Measurements from ENCODE around the gene HDDC3. TPM values are rescaled to one million over a fixed set of nuclear protein-coding genes. Genes with fewer than 3 reads are reported as not detected.

Gene HDDC3
- total RNA-seq, 1 experiment from 2014 or later: 26.7 TPM

DNA sequence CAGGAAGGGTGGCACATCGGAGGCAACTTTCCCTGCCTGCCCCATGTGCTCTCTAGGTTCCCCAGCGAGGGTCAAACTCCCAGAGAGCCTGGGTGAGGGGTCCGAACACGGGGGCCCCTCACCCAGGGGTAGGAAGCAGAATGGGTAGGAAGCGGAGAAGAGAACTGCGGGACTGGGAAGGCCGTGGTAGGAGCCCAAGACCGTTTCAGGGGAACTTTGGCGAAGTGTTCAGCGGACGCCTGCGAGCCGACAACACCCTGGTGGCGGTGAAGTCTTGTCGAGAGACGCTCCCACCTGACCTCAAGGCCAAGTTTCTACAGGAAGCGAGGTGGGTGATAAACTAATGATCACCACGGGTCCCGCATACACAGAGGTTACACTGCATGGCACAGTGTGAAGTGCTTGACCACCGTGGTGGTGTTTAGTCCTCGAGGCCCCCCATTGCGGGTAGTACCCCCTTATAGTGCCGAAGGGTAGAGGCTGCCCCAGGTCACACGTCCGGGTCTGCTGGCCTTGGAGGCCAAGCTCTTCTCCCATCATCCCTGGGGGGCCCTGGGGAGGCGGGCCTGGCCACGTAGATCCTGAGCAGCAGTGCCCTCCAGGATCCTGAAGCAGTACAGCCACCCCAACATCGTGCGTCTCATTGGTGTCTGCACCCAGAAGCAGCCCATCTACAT lies 39.7 kb downstream of the HDDC3 start:
- no peaks in the 10 kb centered on the region for H3K9me3 Mint-ChIP-seq (ENCODE audit: low read depth, unreplicated experiment)
- CTCF ChIA-PET: no interaction called here
- TF ChIP-seq, protein P1, sequence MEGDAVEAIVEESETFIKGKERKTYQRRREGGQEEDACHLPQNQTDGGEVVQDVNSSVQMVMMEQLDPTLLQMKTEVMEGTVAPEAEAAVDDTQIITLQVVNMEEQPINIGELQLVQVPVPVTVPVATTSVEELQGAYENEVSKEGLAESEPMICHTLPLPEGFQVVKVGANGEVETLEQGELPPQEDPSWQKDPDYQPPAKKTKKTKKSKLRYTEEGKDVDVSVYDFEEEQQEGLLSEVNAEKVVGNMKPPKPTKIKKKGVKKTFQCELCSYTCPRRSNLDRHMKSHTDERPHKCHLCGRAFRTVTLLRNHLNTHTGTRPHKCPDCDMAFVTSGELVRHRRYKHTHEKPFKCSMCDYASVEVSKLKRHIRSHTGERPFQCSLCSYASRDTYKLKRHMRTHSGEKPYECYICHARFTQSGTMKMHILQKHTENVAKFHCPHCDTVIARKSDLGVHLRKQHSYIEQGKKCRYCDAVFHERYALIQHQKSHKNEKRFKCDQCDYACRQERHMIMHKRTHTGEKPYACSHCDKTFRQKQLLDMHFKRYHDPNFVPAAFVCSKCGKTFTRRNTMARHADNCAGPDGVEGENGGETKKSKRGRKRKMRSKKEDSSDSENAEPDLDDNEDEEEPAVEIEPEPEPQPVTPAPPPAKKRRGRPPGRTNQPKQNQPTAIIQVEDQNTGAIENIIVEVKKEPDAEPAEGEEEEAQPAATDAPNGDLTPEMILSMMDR (IDR thresholded peaks at IDR 0.05; ENCODE audit: unreplicated experiment): peak; percentile 25
- intact Hi-C loops (cut with micrococcal nuclease; ENCODE audit: unreplicated experiment): no loop called here
- H3K27ac Mint-ChIP-seq (ENCODE audit: unreplicated experiment): no peak overlapping the region
- H3K4me1 Mint-ChIP-seq (ENCODE audit: low read depth, unreplicated experiment): no peaks in the 10 kb centered on the region
- peaks cover 41% of the 10 kb centered on the region for H3K27me3 Mint-ChIP-seq (ENCODE audit: unreplicated experiment)
- H3K36me3 Mint-ChIP-seq (ENCODE audit: insufficient read depth, unreplicated experiment): no peaks in the 10 kb centered on the region
- DNase-seq: no peak
- H3K4me3 Mint-ChIP-seq (ENCODE audit: low read depth, unreplicated experiment): no peak overlapping the region
- no TSS peak for BruUV-seq (replicated peaks)

DNA sequence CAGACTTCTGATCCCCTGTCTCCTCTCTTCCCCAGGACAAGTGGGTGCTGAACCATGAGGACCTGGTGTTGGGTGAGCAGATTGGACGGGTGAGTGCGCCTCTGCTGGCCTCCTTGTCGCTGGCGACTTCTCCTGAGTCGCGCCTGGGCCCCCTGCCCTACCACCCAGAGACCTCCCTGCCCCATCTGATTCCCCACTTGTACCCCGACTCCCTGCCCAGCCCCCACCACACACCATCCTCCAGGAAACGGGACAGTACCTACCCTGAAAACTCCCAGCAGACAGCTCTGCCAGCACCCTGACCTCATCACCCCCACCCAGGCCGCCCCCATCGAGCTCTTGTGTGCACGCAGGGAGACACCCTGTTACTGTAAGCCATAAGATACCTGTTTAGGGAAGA lies 40.3 kb downstream of the HDDC3 start:
- no peaks in the 10 kb centered on the region for H3K36me3 Mint-ChIP-seq (ENCODE audit: insufficient read depth, unreplicated experiment)
- intact Hi-C loops (cut with micrococcal nuclease; ENCODE audit: unreplicated experiment): no loop called here
- no peak overlapping the region for H3K27ac Mint-ChIP-seq (ENCODE audit: unreplicated experiment)
- H3K9me3 Mint-ChIP-seq (ENCODE audit: low read depth, unreplicated experiment): no peaks in the 10 kb centered on the region
- DNase-seq: no peak
- BruUV-seq (replicated peaks): no TSS peak
- no peak overlapping the region for H3K4me3 Mint-ChIP-seq (ENCODE audit: low read depth, unreplicated experiment)
- CTCF ChIA-PET: no interaction called here
- no peaks in the 10 kb centered on the region for H3K4me1 Mint-ChIP-seq (ENCODE audit: low read depth, unreplicated experiment)
- peaks cover 41% of the 10 kb centered on the region for H3K27me3 Mint-ChIP-seq (ENCODE audit: unreplicated experiment)
- TF ChIP-seq, protein P1 (IDR thresholded peaks at IDR 0.05; ENCODE audit: unreplicated experiment): no peak

DNA sequence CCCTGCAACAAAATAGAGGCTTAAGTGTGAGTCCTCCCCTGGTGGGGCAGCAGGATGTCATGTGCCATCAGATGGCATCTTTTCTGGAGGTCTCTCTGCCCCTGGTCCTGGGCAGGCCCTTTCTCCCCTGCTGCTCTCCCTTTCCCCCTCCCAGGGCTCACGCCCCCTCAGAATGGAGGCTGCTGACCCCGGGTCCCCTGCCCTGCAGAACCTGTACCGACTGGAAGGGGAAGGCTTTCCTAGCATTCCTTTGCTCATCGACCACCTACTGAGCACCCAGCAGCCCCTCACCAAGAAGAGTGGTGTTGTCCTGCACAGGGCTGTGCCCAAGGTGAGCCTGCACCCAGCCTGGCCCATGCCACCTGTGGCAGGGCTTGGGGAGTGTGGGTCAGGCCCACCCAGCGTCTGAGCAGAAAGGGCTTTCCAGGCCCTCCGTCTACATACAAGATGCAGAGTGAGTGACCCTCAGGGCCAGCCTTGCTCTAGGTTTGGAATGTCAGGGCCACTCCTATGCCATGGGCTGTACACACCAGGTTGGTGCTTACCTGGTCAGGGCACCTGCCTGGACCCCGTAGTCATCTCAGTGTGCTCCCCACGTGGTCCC lies 40.9 kb downstream of the HDDC3 start:
- TF ChIP-seq, protein P1 (IDR thresholded peaks at IDR 0.05; ENCODE audit: unreplicated experiment): no peak
- BruUV-seq (replicated peaks): no TSS peak
- Mint-ChIP-seq H3K27me3 (ENCODE audit: unreplicated experiment) (peaks cover 38% of the 10 kb centered on the region), H3K4me3 (ENCODE audit: low read depth, unreplicated experiment) (no peak overlapping the region), H3K27ac (ENCODE audit: unreplicated experiment) (no peak overlapping the region), H3K4me1 (ENCODE audit: low read depth, unreplicated experiment) (no peaks in the 10 kb centered on the region), H3K9me3 (ENCODE audit: low read depth, unreplicated experiment) (no peaks in the 10 kb centered on the region), H3K36me3 (ENCODE audit: insufficient read depth, unreplicated experiment) (no peaks in the 10 kb centered on the region)
- intact Hi-C loops (cut with micrococcal nuclease; ENCODE audit: unreplicated experiment): no loop called here
- CTCF ChIA-PET: no interaction called here
- no peak for DNase-seq

DNA sequence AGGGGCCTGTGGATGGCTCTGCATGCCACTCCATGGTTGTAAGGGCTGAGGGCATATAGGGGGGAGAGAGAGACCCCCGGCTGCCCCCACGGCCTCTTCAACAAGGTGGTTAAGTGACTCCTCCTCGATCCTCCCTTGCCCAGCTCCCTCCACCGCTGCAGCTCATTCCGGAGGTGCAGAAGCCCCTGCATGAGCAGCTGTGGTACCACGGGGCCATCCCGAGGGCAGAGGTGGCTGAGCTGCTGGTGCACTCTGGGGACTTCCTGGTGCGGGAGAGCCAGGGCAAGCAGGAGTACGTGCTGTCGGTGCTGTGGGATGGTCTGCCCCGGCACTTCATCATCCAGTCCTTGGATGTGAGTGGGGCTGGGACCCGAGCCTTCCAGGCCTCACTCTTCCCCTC lies 41.5 kb downstream of the HDDC3 start:
- no peak overlapping the region for H3K4me3 Mint-ChIP-seq (ENCODE audit: low read depth, unreplicated experiment)
- no peaks in the 10 kb centered on the region for H3K36me3 Mint-ChIP-seq (ENCODE audit: insufficient read depth, unreplicated experiment)
- BruUV-seq (replicated peaks): no TSS peak
- CTCF ChIA-PET: no interaction called here
- TF ChIP-seq, protein P1 (IDR thresholded peaks at IDR 0.05; ENCODE audit: unreplicated experiment): no peak
- H3K27ac Mint-ChIP-seq (ENCODE audit: unreplicated experiment): no peak overlapping the region
- intact Hi-C loops (cut with micrococcal nuclease; ENCODE audit: unreplicated experiment): no loop called here
- DNase-seq: no peak
- H3K27me3 Mint-ChIP-seq (ENCODE audit: unreplicated experiment): peaks cover 32% of the 10 kb centered on the region
- H3K4me1 Mint-ChIP-seq (ENCODE audit: low read depth, unreplicated experiment): no peaks in the 10 kb centered on the region
- H3K9me3 Mint-ChIP-seq (ENCODE audit: low read depth, unreplicated experiment): no peaks in the 10 kb centered on the region

All from Calu3 (cell line).